Right kidney (tissue), 1 donor: ENCODE data around the gene CC2D1A.

Source experiments
- DNase-seq: peaks from one replicate; pipeline ENCODE4 v3.0.0-alpha.2; 2016

Gene CC2D1A

DNA sequence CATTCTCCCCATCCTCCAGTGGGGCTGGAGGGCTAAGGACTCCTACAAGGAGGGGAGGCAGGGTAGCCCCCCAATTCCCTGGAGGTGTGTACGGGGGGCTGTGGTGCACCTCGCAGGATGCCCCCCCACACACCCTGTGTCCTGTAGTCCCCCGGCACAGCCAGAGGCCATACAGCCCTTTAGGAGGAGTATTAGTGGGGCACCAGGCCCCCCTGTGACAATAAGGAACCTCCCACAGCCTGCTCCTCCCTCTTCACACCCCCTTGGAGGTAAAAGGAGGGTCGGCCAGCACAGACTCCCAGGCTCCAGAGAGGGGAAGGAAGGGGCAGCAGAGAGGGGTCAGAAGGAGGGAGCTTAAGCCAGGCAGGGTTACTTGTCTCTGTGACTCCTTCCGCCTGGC lies 29.2 kb upstream of the CC2D1A start, which contains the start of gene NANOS3:
Gene NANOS3, plus strand, starts transcription at position 301 of the 400 bp plus-strand sequence. CDS start 115 bp downstream, outside the sequence.
- DNase-seq = no peak

DNA sequence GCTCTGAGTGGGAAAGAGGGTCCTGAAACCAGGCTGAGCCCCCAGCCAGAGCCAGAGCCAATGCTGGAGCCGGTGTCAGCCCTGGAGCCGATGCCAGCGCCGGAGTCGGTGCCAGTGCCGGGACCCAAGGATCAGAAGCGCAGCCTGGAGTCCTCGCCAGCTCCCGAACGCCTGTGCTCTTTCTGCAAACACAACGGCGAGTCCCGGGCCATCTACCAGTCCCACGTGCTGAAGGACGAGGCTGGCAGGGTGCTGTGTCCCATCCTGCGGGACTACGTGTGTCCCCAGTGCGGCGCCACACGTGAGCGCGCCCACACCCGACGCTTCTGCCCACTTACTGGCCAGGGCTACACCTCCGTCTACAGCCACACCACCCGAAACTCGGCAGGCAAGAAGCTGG lies 28.7 kb upstream of the CC2D1A start:
- no peak for DNase-seq

- peak; percentile 88 for DNase-seq
Measured at GRCh38 chr19:13880059-13881043, 25.6 kb upstream of the CC2D1A start.

DNA sequence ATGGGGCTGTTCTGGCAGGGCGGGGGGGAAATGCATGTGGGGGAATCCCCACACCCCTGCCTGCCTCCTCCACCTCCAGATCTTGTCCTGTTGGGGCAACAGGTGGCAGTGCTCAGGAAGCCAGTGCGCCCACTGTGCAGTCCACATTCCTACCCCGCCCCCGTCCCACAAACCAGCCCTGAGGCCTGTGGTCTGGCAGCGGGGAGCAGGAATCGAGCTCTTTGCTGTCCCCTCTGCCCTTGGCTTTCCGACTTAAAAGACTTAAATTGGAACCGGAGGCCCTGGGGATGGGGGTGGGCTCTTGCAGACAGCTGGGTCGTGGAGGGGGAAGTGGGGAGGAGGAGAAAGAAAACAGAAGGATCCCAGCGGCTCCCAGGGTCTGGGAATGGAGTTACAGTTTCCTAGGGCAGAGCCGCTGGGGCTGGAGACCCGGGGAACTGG lies 24.7 kb upstream of the CC2D1A start:
- DNase-seq = peak; percentile 63

GRCh38 chr19:13881692-13882418 lies 24.1 kb upstream of the CC2D1A start:
- DNase-seq = peak; percentile 64

DNA sequence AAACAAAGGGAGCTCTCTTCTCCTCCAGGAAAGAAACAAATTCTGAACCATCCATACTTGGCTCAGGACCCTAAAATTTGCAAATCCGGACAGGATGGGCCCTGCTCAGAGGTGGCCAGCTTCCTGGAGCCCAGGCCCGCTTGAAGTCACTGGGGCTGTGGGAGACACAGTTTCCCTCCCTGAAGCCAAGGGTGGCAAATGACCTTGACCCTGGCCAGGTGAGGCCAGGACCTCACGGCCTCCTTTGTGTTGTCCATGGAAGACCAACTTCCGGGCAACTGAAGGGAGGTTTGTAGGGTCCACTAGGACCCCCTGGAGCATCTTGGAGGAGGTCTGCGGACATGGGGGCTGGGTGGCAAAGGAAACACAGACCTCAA lies 23.6 kb upstream of the CC2D1A start:
- DNase-seq = no peak

GRCh38 chr19:13882836-13883235 lies 23.2 kb upstream of the CC2D1A start:
- DNase-seq = no peak

GRCh38 chr19:13883516-13884064 lies 22.4 kb upstream of the CC2D1A start:
- DNase-seq = no peak

DNA sequence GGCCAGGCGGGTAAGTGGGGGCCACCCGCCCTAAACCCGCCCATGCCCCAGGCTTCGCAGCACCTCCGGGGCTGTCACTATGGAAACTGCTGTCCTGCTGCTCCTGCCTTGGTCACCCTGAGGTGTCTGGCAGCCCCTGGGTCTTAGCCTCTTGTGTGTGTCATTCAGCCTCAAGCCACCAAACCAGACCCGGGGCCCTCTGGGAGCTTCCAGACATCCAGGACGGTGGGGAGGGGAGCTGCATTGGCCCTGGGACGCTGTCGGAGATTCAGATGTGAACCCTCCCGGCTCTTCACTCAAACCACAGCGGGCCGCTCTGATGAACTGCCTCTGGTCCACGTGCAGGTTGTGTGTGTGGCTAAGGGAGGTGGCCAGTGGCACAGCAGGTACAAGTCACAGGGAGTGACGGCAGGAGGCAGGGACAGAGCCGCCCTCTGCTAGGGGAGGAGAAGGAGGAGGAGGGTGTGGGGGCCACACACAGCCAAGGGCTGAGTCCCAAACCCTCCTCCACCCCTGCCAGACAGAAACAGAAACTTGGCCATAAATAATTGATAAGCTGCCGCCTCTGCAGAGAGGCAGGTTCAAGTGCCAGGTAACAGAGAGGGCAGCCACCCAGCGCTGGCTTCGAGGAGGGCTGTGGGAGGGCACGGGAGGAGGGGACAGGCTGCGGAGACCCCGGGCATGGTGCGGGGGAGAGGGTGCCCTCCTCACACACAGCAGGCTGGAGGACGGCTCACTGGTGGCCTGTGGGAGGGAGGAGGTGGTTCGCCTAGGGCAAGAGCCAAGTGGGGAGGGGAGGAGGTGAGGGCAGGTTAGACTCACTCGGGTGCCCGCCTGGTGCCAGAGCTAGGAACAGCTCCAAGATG lies 21.0 kb upstream of the CC2D1A start:
- DNase-seq = peak; percentile 72

DNA sequence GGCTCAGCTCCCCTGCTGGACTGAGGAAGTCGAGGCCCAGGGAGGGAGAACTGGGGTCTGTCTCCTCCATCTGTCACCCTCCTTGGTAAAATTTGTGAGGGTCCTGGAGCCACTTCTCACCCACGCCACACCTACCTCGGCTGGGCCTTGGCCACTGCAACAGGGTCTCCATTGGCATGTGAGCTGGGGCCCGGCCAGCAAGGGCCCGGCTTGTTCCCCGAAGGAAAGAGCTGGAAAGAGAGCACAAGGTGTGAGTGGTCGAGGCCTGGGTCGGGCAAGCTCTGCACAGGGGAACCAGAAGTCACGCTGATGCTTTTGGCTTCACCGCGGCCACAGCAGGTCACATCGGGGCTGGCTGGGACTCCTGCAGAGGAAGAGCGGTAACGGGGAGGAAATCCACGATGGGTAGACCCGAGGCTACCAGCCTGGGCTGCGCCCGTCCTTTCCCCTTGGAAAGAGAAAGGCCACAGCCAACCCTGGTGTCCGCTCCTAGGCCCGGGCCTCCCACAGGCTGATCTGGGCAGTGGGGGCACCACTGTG lies 20.1 kb upstream of the CC2D1A start:
- no peak for DNase-seq

DNA sequence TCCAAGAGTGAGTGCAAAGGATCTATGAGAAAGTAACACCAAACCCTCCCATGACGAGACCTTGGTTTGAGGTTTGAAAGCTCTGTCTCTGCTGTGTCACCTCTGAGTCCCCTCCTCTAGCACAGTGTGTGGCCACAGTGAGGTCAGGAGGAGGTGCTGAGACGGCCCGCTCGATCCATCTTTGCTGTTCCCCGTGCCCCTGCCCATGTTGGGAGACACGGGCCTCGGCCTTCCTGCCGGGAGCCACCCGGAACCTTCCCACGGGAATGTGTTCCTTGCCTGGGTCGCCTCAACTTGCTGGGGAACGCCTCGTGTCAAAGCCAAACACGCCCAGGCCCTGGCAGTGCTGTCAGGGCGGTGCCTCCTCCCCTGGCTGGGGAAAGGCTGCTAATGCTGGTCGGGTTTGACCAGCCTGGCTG lies 19.0 kb upstream of the CC2D1A start:
- DNase-seq = no peak

- DNase-seq = no peak
Measured at GRCh38 chr19:13887517-13887916, 18.5 kb upstream of the CC2D1A start.

GRCh38 chr19:13888281-13888680 lies 17.7 kb upstream of the CC2D1A start:
- DNase-seq = no peak

DNA sequence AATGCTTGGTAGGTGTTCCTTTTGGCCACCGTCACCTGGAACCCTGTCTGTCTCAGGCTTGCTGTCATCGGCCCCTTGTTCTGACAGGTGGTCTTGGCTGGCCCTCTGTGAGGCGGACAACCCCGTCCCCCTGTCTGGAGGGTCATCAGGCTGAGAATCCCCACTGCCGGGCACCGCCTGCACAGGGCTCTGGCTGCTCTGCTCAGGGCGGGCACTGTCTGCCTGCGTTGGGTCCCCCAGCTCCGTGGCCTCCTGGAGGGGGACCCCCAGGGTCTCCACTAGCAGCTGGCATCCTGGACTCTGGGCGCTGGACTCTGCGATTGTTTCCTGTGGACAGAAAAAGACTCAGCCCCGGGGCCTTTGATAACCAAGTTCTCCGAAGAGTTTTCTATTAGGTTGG lies 15.9 kb upstream of the CC2D1A start:
- DNase-seq = no peak

GRCh38 chr19:13892870-13893269 lies 13.1 kb upstream of the CC2D1A start:
- DNase-seq = no peak

DNA sequence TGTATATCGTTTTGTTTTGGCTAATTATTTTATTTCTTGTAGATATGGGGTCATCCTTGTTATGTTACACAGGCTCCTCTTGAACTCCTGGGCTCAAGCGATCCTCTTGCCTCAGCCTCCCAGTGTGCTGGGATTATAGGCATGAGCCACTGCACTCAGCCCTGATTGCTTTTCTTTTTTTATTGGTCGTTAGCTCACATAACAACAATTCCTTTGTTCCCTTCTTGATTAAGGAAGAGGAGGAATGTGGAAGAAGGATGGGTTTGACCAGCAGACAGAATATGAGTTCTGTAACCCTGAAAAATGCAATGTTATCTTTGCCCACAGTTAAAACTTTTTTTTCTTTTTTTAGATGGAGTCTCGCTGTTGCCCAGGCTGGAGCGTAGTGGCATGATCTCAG lies 11.4 kb upstream of the CC2D1A start:
- no peak for DNase-seq

DNA sequence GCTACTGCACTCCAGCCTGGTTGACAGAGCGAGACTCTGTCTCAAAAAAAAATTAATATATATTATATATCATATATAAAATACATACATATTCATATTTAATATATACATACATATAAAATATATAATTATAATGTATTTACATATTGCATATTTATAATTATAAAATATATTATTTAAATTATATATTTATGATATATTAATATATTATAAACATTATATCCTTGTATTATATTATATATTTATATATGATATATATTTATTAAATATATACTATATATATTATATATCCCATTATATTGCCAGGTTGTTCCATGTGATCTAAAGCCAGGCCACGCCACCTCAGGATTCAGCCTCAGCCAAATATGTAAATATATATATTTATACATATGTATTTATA lies 9.8 kb upstream of the CC2D1A start:
- no peak for DNase-seq

GRCh38 chr19:13899393-13899792 lies 6.6 kb upstream of the CC2D1A start:
- no peak for DNase-seq

- DNase-seq = no peak
Measured at GRCh38 chr19:13899912-13900584, 6.0 kb upstream of the CC2D1A start.

DNA sequence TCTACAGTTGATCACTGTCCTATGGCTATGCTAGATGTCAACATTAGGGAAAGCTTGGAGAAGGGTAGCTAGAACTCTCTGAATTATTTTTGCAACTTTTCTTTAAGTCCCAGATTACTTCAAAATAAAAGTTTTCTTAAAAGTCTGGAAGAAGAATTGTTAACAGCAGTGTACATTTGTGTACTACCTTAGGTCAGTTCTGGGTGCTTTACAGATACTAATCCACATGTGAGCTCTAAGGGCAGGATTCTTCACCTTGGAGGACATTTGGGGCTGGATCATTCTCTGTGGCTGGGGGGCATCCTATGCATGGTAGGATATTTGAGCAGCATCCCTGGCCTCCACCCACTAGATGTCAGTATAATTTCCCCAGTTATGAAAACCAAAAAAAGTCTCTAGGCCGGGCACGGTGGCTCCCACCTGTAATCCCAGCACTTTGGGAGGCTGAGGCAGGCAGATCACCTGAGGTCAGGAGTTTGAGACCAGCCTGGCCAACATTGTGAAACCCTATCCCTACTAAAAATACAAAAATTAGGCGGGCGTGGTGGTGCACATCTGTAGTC lies 2.9 kb upstream of the CC2D1A start:
- DNase-seq = no peak

DNA sequence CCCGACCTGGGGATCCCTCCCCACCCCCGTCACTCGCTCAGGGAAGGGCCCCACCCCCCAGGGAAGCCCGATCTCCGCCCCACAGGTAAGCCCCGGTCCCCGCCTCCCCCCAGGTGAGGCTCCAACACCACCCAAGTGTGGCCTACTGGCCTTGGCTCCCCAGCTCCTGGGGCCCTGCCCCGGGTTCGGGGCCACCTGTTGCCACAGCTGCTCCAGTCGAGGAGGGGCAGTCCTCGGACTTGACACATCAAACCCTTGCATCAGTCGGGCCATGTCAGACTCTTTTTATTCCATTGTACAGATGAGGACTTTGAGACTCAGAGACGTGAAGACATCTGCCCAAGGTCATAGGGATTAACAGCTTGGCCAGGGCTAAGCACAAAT lies 512 bp downstream of the CC2D1A start:
- no peak for DNase-seq
